Peyer's patch (tissue), 4 donors: Measurements from ENCODE around the gene DMD. TPM values are rescaled to one million over a fixed set of nuclear protein-coding genes. Genes with fewer than 3 reads are reported as not detected.

Experiments
- DNase-seq, 3 donors: peaks; one replicate each; pipeline ENCODE4 v3.0.0-alpha.2; 2017 to 2019
- H3K27ac ChIP-seq, 4 donors: fragments of 200-600 bp; sonication (generic); one replicate each; pipeline ENCODE4 v1.5.1; 2016 to 2019
- H3K27me3 ChIP-seq, 2 donors: fragments of 200-600 bp; sonication (generic); one replicate each; pipeline ENCODE4 v1.5.1; 2019
- H3K36me3 ChIP-seq, 3 donors: fragments of 200-600 bp; sonication (generic); one replicate each; pipeline ENCODE4 v1.5.1; 2016 to 2019
- H3K4me1 ChIP-seq, 4 donors: fragments of 200-600 bp; sonication (generic); one replicate each; pipeline ENCODE4 v1.5.1; 2016 to 2019
- H3K4me3 ChIP-seq, 4 donors: fragments of 200-600 bp; sonication (generic); 1 replicate in 3 of 4; 2 replicates in 1 of 4; pipeline ENCODE4 v1.5.1; 2016 to 2019; ENCODE audit warnings: mild to moderate bottlenecking in 1 of 4
- H3K9me3 ChIP-seq, 4 donors: fragments of 200-600 bp; sonication (generic); one replicate each; pipeline ENCODE4 v1.5.1; 2016 to 2019; ENCODE audit warnings: mild to moderate bottlenecking in 1 of 4
- POLR2A ChIP-seq, 2 donors: fragments of 450-650 bp; IDR thresholded peaks; one replicate each; pipeline ENCODE4 v1.5.1; 2017; ENCODE audit warnings: antibody characterized with exemption in 2 of 2, mild to moderate bottlenecking in 2 of 2, moderate library complexity in 2 of 2
- total RNA-seq, 4 donors: library from RNA; depleted of rRNA; stranded (reverse); fragments of >200 nt; gene quantifications; one replicate each; pipeline ENCODE4 v1.1.0, GENCODE V29; 2016
- TF ChIP-seq, protein P1 (sequence below), 6 experiments: fragments of 450-650 bp in 4 of 6; fragments of 200-600 bp in 2 of 6; sonication (generic) in 1 of 6; IDR thresholded peaks; one replicate each; pipeline ENCODE4 v1.5.1; 2017 to 2019; ENCODE audit warnings: antibody characterized with exemption in 6 of 6, mild to moderate bottlenecking in 3 of 6, moderate library complexity in 1 of 6

Gene DMD
- total RNA-seq, 4 donors from 2014 or later = 15.8 to 109 (median 19.1) TPM

DNA sequence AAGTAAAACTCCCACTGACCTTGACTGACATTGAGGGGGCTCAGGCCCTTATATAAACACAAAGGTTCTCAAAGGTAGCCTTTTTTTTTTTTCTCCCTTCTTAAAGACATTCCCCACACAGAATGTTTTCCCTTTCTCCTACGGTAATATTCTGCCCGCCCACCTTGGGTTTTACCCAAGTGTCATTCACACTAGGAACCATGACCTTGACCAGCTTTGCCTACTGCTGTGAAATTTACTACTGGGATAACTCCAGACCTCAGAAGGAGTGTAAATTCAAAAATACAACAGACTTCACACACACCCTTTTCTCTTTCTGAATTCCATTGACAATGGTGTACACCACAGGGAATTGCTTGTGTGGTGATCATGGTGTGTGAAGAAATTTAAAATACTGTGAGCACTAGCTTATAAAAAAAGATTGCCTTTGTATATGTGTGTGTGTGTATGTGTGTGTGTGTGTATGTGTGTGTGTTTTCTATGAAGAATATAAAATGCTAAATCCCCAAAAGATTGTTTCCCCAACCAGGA is 1550.0 kb downstream of the DMD start:
- Histone ChIP-seq H3K36me3 (no peaks in the 10 kb centered on the region), H3K27ac (no peak overlapping the region), H3K9me3 (no peaks in the 10 kb centered on the region), H3K27me3 (no peaks in the 10 kb centered on the region), H3K4me1 (no peaks in the 10 kb centered on the region), H3K4me3 (no peak overlapping the region)
- TF ChIP-seq, protein P1, sequence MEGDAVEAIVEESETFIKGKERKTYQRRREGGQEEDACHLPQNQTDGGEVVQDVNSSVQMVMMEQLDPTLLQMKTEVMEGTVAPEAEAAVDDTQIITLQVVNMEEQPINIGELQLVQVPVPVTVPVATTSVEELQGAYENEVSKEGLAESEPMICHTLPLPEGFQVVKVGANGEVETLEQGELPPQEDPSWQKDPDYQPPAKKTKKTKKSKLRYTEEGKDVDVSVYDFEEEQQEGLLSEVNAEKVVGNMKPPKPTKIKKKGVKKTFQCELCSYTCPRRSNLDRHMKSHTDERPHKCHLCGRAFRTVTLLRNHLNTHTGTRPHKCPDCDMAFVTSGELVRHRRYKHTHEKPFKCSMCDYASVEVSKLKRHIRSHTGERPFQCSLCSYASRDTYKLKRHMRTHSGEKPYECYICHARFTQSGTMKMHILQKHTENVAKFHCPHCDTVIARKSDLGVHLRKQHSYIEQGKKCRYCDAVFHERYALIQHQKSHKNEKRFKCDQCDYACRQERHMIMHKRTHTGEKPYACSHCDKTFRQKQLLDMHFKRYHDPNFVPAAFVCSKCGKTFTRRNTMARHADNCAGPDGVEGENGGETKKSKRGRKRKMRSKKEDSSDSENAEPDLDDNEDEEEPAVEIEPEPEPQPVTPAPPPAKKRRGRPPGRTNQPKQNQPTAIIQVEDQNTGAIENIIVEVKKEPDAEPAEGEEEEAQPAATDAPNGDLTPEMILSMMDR (IDR thresholded peaks at IDR 0.05) = no peak
- TF ChIP-seq POLR2A (IDR thresholded peaks at IDR 0.05) = no peak
- DNase-seq = no peak

DNA sequence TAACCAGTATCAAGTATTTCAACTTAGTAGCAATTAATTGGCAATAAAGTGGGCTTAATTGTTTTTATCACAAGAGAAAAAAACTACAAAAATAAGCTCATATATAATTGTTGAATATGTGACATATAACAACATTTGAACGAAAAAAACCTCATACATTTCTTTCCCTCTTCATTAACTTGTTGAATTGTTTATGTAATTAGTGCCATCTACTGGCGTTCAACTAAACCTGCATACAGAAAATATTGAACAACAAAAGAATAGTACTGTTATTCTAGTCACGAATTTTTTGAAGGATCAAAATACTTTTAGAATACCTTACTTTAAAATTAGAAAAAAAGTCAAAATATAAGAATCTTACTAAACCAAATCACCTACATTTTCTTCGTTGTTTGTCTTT is 1553.0 kb downstream of the DMD start:
- Histone ChIP-seq H3K36me3 (no peaks in the 10 kb centered on the region), H3K9me3 (no peaks in the 10 kb centered on the region), H3K27ac (no peak overlapping the region), H3K4me1 (no peaks in the 10 kb centered on the region), H3K27me3 (no peaks in the 10 kb centered on the region), H3K4me3 (no peak overlapping the region)
- no peak for DNase-seq
- TF ChIP-seq POLR2A (IDR thresholded peaks at IDR 0.05) = no peak
- TF ChIP-seq, protein P1 (IDR thresholded peaks at IDR 0.05) = peak in 4 of 6 experiments; percentile 23 to 58 (median 48)

DNA sequence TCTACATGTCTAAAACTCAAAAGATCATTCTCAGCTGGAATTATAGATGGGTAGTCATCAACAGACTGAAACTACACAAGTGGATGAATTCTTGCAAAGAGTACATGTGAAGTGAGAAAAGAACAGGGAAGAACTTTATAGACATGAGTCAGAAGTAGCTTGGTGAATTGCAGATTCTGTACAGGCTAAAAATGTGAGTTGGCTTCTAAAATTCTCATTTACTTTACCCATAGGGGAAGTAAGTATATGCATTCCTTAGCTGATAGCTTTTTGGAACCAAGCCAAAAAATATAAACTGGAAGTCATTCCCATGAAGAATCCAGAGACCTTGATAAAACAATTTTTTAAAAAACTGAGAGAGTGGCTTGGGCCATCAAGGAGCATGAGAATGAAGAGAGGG is 1555.3 kb downstream of the DMD start:
- no peaks in the 10 kb centered on the region for H3K27me3 ChIP-seq
- no peaks in the 10 kb centered on the region for H3K4me1 ChIP-seq
- no peaks in the 10 kb centered on the region for H3K36me3 ChIP-seq
- H3K27ac ChIP-seq = no peak overlapping the region
- no peak for DNase-seq
- no peak for TF ChIP-seq POLR2A (IDR thresholded peaks at IDR 0.05)
- TF ChIP-seq, protein P1 (IDR thresholded peaks at IDR 0.05) = no peak
- no peak overlapping the region for H3K4me3 ChIP-seq
- H3K9me3 ChIP-seq = no peaks in the 10 kb centered on the region

DNA sequence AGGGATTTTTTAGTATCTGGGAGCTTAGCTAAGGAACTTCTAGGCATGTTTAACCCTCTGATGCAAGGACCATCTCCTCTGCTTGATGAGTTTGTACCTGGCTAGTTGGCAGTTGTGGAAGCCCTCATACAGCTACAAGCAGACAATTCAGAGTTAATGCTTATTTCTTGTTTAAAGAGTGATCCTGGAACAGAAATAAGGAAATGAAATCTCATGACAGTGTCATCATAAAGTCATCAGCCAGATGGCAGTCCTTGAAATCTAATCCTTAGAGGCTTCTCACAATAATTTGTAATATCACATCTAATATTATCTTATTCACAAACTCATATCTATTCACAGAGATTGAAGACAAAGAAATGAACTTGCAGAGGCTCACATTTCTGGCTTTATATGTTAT is 1557.9 kb downstream of the DMD start:
- Histone ChIP-seq H3K27ac (no peak overlapping the region), H3K4me1 (no peaks in the 10 kb centered on the region), H3K4me3 (no peak overlapping the region), H3K27me3 (no peaks in the 10 kb centered on the region), H3K9me3 (no peaks in the 10 kb centered on the region), H3K36me3 (no peaks in the 10 kb centered on the region)
- TF ChIP-seq, protein P1 (IDR thresholded peaks at IDR 0.05) = no peak
- no peak for TF ChIP-seq POLR2A (IDR thresholded peaks at IDR 0.05)
- DNase-seq = no peak

DNA sequence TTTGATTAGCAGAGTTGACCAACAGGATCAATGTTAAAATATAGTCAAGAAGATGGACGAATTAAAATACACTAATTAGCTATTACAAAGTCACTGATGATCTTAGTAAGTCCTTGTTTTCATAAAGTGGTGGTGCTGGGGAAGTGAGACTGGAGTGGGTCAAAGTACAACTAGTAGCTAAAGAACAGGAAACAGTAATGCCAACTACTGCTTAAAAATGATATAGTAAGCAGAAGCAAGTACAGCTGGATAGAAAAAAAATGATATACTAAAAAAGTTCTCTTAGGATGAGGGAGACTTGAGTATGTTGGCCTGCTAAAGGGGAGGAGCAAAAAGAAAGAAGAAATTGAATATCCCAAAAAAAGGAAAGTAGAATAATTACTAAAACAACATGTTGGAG is 1558.7 kb downstream of the DMD start:
- Histone ChIP-seq H3K27ac (no peak overlapping the region), H3K4me1 (no peaks in the 10 kb centered on the region), H3K27me3 (no peaks in the 10 kb centered on the region), H3K4me3 (no peak overlapping the region), H3K9me3 (no peaks in the 10 kb centered on the region), H3K36me3 (no peaks in the 10 kb centered on the region)
- DNase-seq = no peak
- TF ChIP-seq, protein P1 (IDR thresholded peaks at IDR 0.05) = no peak
- no peak for TF ChIP-seq POLR2A (IDR thresholded peaks at IDR 0.05)

GRCh38 chrX:31649201-31649600 is 1562.1 kb downstream of the DMD start:
- Histone ChIP-seq H3K9me3 (no peaks in the 10 kb centered on the region), H3K4me1 (no peaks in the 10 kb centered on the region), H3K27ac (no peak overlapping the region), H3K4me3 (no peak overlapping the region), H3K36me3 (no peaks in the 10 kb centered on the region), H3K27me3 (no peaks in the 10 kb centered on the region)
- no peak for DNase-seq
- TF ChIP-seq, protein P1 (IDR thresholded peaks at IDR 0.05) = no peak
- TF ChIP-seq POLR2A (IDR thresholded peaks at IDR 0.05) = no peak
